Limb (tissue), 2 donors: ENCODE measurements around the gene CFAP58.

Source experiments
- DNase-seq, 2 donors: peaks; one replicate each; pipeline ENCODE4 v3.0.0-alpha.2; 2016; ENCODE audit errors: extremely low spot score in 2 of 2

The CFAP58 gene

GRCh38 chr10:104483582-104483981, 129.9 kb downstream of the CFAP58 start:
- DNase-seq, result no peak

- no peak for DNase-seq
These were observed 132.0 kb downstream of the CFAP58 start for GRCh38 chr10:104485632-104486031.

- no peak for DNase-seq
These were observed 133.2 kb downstream of the CFAP58 start for GRCh38 chr10:104486803-104487202.

GRCh38 chr10:104487794-104488438, 134.3 kb downstream of the CFAP58 start:
- no peak for DNase-seq

GRCh38 chr10:104488439-104488832, 134.8 kb downstream of the CFAP58 start:
- no peak for DNase-seq

- DNase-seq, result peak in 1 of 2 donors; percentile 36
These were observed 138.8 kb downstream of the CFAP58 start for GRCh38 chr10:104492329-104492940.

GRCh38 chr10:104498347-104499081, 144.9 kb downstream of the CFAP58 start:
- DNase-seq, result peak in 1 of 2 donors; percentile 35

- DNase-seq, result no peak
These were observed 147.8 kb downstream of the CFAP58 start for GRCh38 chr10:104501449-104501848.

- no peak for DNase-seq
These were observed 148.4 kb downstream of the CFAP58 start for GRCh38 chr10:104501864-104502579.

GRCh38 chr10:104502907-104503306, 149.3 kb downstream of the CFAP58 start:
- DNase-seq, result no peak
